Liver (tissue), 9 donors: ENCODE data around the gene PGPEP1. TPM values are rescaled to one million over a fixed set of nuclear protein-coding genes. Genes with fewer than 3 reads are reported as not detected.

Source experiments
- DNase-seq: peaks from one replicate; pipeline ENCODE4 v3.0.0-alpha.2; 2017; ENCODE audit warnings: low spot score
- H3K27ac ChIP-seq, 2 donors: one replicate each; pipeline ENCODE4 v1.7.0; 2013; ENCODE audit warnings: inconsistent platforms in 2 of 2, low read length in 2 of 2, control low read depth in 1 of 2, low read depth in 1 of 2, mild to moderate bottlenecking in 1 of 2
- H3K27me3 ChIP-seq, 4 donors: one replicate each; pipeline versions ENCODE4 v1.6.1 to v1.7.0; 2013; ENCODE audit warnings: low read length in 3 of 4, inconsistent platforms in 1 of 4, mild to moderate bottlenecking in 1 of 4, moderate library complexity in 1 of 4; ENCODE audit not compliant: control insufficient read depth in 4 of 4, insufficient read depth in 4 of 4
- H3K36me3 ChIP-seq, 4 donors: one replicate each; pipeline versions ENCODE4 v1.6.1 to v1.7.0; 2013; ENCODE audit warnings: low read length in 3 of 4, mild to moderate bottlenecking in 3 of 4, low read depth in 1 of 4, moderate library complexity in 1 of 4; ENCODE audit not compliant: control insufficient read depth in 4 of 4, insufficient read depth in 3 of 4
- H3K4me1 ChIP-seq, 4 donors: one replicate each; pipeline versions ENCODE4 v1.6.1 to v1.7.0; 2013; ENCODE audit warnings: low read length in 3 of 4, mild to moderate bottlenecking in 3 of 4, moderate library complexity in 1 of 4; ENCODE audit not compliant: control insufficient read depth in 4 of 4, insufficient read depth in 4 of 4
- H3K4me3 ChIP-seq, 3 donors: one replicate each; pipeline versions ENCODE4 v1.6.1 to v1.7.0; 2013; ENCODE audit warnings: low read length in 3 of 3, control low read depth in 1 of 3, low read depth in 1 of 3, mild to moderate bottlenecking in 1 of 3
- H3K9ac ChIP-seq, 2 donors: one replicate each; pipeline ENCODE4 v1.7.0; 2013; ENCODE audit warnings: low read length in 2 of 2, mild to moderate bottlenecking in 2 of 2, moderate library complexity in 2 of 2, control low read depth in 1 of 2, low read depth in 1 of 2
- H3K9me3 ChIP-seq, 4 donors: one replicate each; pipeline versions ENCODE4 v1.6.1 to v1.7.0; 2013; ENCODE audit warnings: low read length in 3 of 4; ENCODE audit not compliant: control insufficient read depth in 4 of 4
- CTCF ChIP-seq: fragments of 150-350 bp; IDR thresholded peaks from 2 replicates; pipeline ENCODE4 v1.5.1; 2017; ENCODE audit warnings: improper control_type of control experiment, low read depth, low read length; ENCODE audit not compliant: missing input control
- EGR1 ChIP-seq, 2 donors: IDR thresholded peaks; 2 replicates each; pipeline ENCODE4 v1.6.1; 2016 to 2018; ENCODE audit warnings: antibody characterized with exemption in 2 of 2, low read depth in 2 of 2
- FOXA1 ChIP-seq: IDR thresholded peaks from 2 replicates; pipeline ENCODE4 v1.6.1; 2016; ENCODE audit warnings: antibody characterized with exemption
- FOXA2 ChIP-seq: IDR thresholded peaks from 2 replicates; pipeline ENCODE4 v1.6.1; 2016; ENCODE audit warnings: antibody characterized with exemption
- GABPA ChIP-seq, 2 donors: IDR thresholded peaks in 1 of 2; conservative IDR thresholded peaks in 1 of 2; 2 replicates each; pipeline ENCODE4 v1.6.1; 2016; ENCODE audit warnings: antibody characterized with exemption in 2 of 2, mild to moderate bottlenecking in 1 of 2, moderate library complexity in 1 of 2
- HNF4A ChIP-seq, 2 donors: conservative IDR thresholded peaks; 2 replicates each; pipeline ENCODE4 v1.6.1; 2016; ENCODE audit warnings: antibody characterized with exemption in 2 of 2, mild to moderate bottlenecking in 2 of 2
- HNF4G ChIP-seq: IDR thresholded peaks from 2 replicates; pipeline ENCODE4 v1.6.1; 2016; ENCODE audit warnings: antibody characterized with exemption
- JUND ChIP-seq, 2 donors: IDR thresholded peaks; 2 replicates each; pipeline ENCODE4 v1.6.1; 2016; ENCODE audit warnings: antibody characterized with exemption in 2 of 2
- NR2F2 ChIP-seq: IDR thresholded peaks from 2 replicates; pipeline ENCODE4 v1.6.1; 2016; ENCODE audit warnings: antibody characterized with exemption
- RAD21 ChIP-seq, 2 donors: IDR thresholded peaks; 2 replicates each; pipeline ENCODE4 v1.6.1; 2016; ENCODE audit warnings: antibody characterized with exemption in 2 of 2, mild to moderate bottlenecking in 2 of 2
- RXRA ChIP-seq, 2 donors: IDR thresholded peaks; 2 replicates each; pipeline ENCODE4 v1.6.1; 2017 to 2018; ENCODE audit warnings: antibody characterized with exemption in 2 of 2, mild to moderate bottlenecking in 1 of 2
- SP1 ChIP-seq: IDR thresholded peaks from 2 replicates; pipeline ENCODE4 v1.6.1; 2018; ENCODE audit warnings: antibody characterized with exemption, mild to moderate bottlenecking
- TAF1 ChIP-seq: conservative IDR thresholded peaks from 2 replicates; pipeline ENCODE4 v1.6.1; 2016; ENCODE audit warnings: antibody characterized with exemption, mild to moderate bottlenecking
- YY1 ChIP-seq: IDR thresholded peaks from 2 replicates; pipeline ENCODE4 v1.6.1; 2016; ENCODE audit warnings: antibody characterized with exemption, mild to moderate bottlenecking
- WGBS: extraction: QIAGEN DNeasy Blood & Tissue Kit; methylation state at CpG from one replicate; pipeline ENCODE4 v1.1.7; 2013; 5-methylcytosine and 5-hydroxymethylcytosine counted together
- polyA plus RNA-seq, 2 donors: library from polyadenylated mRNA; stranded (reverse) in 1 of 2; unstranded in 1 of 2; fragments of 200-250 nt in 1 of 2; fragments of >200 nt in 1 of 2; fragmentation: Nextera tagmentation in 1 of 2; extraction: Ambion mirVana in 1 of 2; gene quantifications; one replicate each; pipeline versions ENCODE4 v1.2.1 to v1.2.3, GENCODE V29; 2013 to 2015
- total RNA-seq, 2 donors: library from RNA; depleted of rRNA; stranded (reverse); fragments of >200 nt; gene quantifications; one replicate each; pipeline ENCODE4 v1.2.3, GENCODE V29; 2014
- TF ChIP-seq, protein P1 (sequence below): IDR thresholded peaks from 2 replicates; pipeline ENCODE4 v1.6.1; 2016; ENCODE audit warnings: antibody characterized with exemption
- TF ChIP-seq, protein P2 (sequence below): IDR thresholded peaks from 2 replicates; pipeline ENCODE4 v1.6.1; 2016; ENCODE audit warnings: antibody characterized with exemption
- TF ChIP-seq, protein P3 (sequence below): IDR thresholded peaks from 2 replicates; pipeline ENCODE4 v1.6.1; 2016; ENCODE audit warnings: antibody characterized with exemption, mild to moderate bottlenecking
- TF ChIP-seq, protein P4 (sequence below): IDR thresholded peaks from 2 replicates; pipeline ENCODE4 v1.6.1; 2016; ENCODE audit warnings: antibody characterized with exemption
- donor health status: healthy.
- donor health status: healthy.
- donor health status: healthy.
- donor health status: healthy.
- donor health status: healthy.

The PGPEP1 gene
- total and polyA plus RNA-seq, 4 donors = 15.8 to 48.3 (median 26.2) TPM

DNA sequence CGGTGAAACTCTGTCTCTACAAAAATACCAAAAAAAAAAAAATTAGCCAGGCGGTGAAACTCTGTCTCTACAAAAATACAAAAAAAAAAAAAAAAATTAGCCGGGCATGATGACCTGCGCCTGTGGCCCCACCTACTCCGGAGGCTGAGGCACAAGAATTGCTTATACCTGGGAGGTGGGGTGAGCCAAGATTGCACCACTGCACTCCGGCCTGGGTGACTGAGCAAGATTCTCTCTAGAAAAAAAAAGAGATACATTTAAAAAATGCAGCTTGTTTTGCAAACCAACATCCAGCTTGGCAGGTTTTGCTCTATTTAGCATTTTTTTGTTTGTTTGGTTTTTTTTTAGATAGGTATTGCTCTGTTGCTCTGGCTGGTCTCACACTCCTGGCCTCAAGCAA lies 6.7 kb upstream of the PGPEP1 start (continued):
- no peak for TF ChIP-seq RAD21 (IDR thresholded peaks at IDR 0.05)
- TF ChIP-seq HNF4G = no peak

DNA sequence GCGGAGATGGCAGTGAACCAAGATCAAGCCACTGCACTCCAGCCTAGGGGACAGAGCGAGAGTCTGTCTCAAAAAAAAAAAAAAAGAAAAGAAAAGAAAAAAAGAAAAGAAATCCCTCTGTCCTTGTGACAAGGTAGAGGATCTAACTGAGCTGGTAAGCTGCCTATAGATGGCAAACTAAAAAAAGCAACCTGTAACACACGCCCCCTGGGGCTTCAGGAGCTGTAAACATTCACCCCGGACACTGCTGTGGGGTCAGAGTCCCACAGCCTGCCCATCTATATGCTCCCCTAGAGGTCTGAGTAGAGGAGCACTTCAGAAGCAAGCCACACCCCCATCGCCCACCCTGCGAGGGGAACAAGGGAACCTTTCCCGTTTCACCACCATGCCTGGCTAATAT lies 4.3 kb upstream of the PGPEP1 start:
- Histone ChIP-seq H3K4me3 (no peak overlapping the region), H3K9ac (no peak overlapping the region), H3K9me3 (no peaks in the 10 kb centered on the region), H3K36me3 (no peaks in the 10 kb centered on the region), H3K27ac (no peak overlapping the region), H3K4me1 (peaks cover 4 to 26% (median 15%) of the 10 kb centered on the region in 4 donors), H3K27me3 (no peaks in the 10 kb centered on the region)
- DNase-seq = no peak
- WGBS = 80% methylated on average over 7 of the region's 7 CpGs
- no peak for TF ChIP-seq RXRA (IDR thresholded peaks at IDR 0.05)
- TF ChIP-seq, protein P1, sequence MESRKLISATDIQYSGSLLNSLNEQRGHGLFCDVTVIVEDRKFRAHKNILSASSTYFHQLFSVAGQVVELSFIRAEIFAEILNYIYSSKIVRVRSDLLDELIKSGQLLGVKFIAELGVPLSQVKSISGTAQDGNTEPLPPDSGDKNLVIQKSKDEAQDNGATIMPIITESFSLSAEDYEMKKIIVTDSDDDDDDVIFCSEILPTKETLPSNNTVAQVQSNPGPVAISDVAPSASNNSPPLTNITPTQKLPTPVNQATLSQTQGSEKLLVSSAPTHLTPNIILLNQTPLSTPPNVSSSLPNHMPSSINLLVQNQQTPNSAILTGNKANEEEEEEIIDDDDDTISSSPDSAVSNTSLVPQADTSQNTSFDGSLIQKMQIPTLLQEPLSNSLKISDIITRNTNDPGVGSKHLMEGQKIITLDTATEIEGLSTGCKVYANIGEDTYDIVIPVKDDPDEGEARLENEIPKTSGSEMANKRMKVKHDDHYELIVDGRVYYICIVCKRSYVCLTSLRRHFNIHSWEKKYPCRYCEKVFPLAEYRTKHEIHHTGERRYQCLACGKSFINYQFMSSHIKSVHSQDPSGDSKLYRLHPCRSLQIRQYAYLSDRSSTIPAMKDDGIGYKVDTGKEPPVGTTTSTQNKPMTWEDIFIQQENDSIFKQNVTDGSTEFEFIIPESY = no peak
- TF ChIP-seq EGR1 (IDR thresholded peaks at IDR 0.05; ENCODE audit: low read depth in 2 of 2) = no peak
- TF ChIP-seq, protein P2, sequence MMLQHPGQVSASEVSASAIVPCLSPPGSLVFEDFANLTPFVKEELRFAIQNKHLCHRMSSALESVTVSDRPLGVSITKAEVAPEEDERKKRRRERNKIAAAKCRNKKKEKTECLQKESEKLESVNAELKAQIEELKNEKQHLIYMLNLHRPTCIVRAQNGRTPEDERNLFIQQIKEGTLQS = no peak
- TF ChIP-seq HNF4A (conservative IDR thresholded peaks at IDR 0.05) = no peak
- no peak for TF ChIP-seq FOXA2
- no peak for TF ChIP-seq FOXA1
- TF ChIP-seq SP1 = no peak
- TF ChIP-seq TAF1 = no peak
- no peak for TF ChIP-seq JUND (IDR thresholded peaks at IDR 0.05)
- TF ChIP-seq, protein P3, sequence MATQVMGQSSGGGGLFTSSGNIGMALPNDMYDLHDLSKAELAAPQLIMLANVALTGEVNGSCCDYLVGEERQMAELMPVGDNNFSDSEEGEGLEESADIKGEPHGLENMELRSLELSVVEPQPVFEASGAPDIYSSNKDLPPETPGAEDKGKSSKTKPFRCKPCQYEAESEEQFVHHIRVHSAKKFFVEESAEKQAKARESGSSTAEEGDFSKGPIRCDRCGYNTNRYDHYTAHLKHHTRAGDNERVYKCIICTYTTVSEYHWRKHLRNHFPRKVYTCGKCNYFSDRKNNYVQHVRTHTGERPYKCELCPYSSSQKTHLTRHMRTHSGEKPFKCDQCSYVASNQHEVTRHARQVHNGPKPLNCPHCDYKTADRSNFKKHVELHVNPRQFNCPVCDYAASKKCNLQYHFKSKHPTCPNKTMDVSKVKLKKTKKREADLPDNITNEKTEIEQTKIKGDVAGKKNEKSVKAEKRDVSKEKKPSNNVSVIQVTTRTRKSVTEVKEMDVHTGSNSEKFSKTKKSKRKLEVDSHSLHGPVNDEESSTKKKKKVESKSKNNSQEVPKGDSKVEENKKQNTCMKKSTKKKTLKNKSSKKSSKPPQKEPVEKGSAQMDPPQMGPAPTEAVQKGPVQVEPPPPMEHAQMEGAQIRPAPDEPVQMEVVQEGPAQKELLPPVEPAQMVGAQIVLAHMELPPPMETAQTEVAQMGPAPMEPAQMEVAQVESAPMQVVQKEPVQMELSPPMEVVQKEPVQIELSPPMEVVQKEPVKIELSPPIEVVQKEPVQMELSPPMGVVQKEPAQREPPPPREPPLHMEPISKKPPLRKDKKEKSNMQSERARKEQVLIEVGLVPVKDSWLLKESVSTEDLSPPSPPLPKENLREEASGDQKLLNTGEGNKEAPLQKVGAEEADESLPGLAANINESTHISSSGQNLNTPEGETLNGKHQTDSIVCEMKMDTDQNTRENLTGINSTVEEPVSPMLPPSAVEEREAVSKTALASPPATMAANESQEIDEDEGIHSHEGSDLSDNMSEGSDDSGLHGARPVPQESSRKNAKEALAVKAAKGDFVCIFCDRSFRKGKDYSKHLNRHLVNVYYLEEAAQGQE = no peak
- TF ChIP-seq NR2F2 = no peak
- no peak for TF ChIP-seq GABPA (IDR thresholded peaks at IDR 0.05 in 1 of 2, conservative IDR thresholded peaks at IDR 0.05 in 1 of 2)
- TF ChIP-seq RAD21 (IDR thresholded peaks at IDR 0.05) = no peak
- no peak for TF ChIP-seq CTCF
- no peak for TF ChIP-seq HNF4G
- TF ChIP-seq, protein P4, sequence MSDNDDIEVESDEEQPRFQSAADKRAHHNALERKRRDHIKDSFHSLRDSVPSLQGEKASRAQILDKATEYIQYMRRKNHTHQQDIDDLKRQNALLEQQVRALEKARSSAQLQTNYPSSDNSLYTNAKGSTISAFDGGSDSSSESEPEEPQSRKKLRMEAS = no peak
- TF ChIP-seq YY1 = no peak
